ENCODE measurements around the gene FERMT2. TPM values are rescaled to one million over a fixed set of nuclear protein-coding genes. Genes with fewer than 3 reads are reported as not detected.

The FERMT2 gene
- total RNA-seq, 2 donors from 2014 or later, result 1.3 to 5.0 TPM

- no peak overlapping the region for H3K4me3 Mint-ChIP-seq
- no peaks in the 10 kb centered on the region for H3K27me3 Mint-ChIP-seq
- no peaks in the 10 kb centered on the region for H3K4me1 Mint-ChIP-seq
- no peaks in the 10 kb centered on the region for H3K9me3 Mint-ChIP-seq
- no peaks in the 10 kb centered on the region for H3K36me3 Mint-ChIP-seq (ENCODE audit: low read depth)
- peak; percentile 94 for ATAC-seq (replicated peaks)
- H3K27ac Mint-ChIP-seq, result no peak overlapping the region
These were observed 125.8 kb downstream of the FERMT2 start for GRCh38 chr14:52825085-52825484.

GRCh38 chr14:52824462-52824861 lies 126.4 kb downstream of the FERMT2 start:
- no peak overlapping the region for H3K4me3 Mint-ChIP-seq
- H3K27ac Mint-ChIP-seq, result no peak overlapping the region
- peak; percentile 38 for ATAC-seq (replicated peaks)
- H3K36me3 Mint-ChIP-seq (ENCODE audit: low read depth), result no peaks in the 10 kb centered on the region
- H3K9me3 Mint-ChIP-seq, result no peaks in the 10 kb centered on the region
- H3K27me3 Mint-ChIP-seq, result no peaks in the 10 kb centered on the region
- no peaks in the 10 kb centered on the region for H3K4me1 Mint-ChIP-seq

- ATAC-seq (replicated peaks), result no peak
These were observed 129.0 kb downstream of the FERMT2 start for GRCh38 chr14:52821805-52822250.

GRCh38 chr14:52808101-52808500 lies 142.7 kb downstream of the FERMT2 start:
- Mint-ChIP-seq H3K4me1 (no peaks in the 10 kb centered on the region), H3K9me3 (no peaks in the 10 kb centered on the region), H3K4me3 (no peak overlapping the region), H3K27me3 (no peaks in the 10 kb centered on the region), H3K27ac (no peak overlapping the region), H3K36me3 (ENCODE audit: low read depth) (no peaks in the 10 kb centered on the region)
- ATAC-seq (replicated peaks), result no peak

More at GRCh38 chr14:52821805-52822250, 129.0 kb downstream of the FERMT2 start:
- Mint-ChIP-seq H3K27ac (no peak overlapping the region), H3K27me3 (no peaks in the 10 kb centered on the region), H3K4me1 (no peaks in the 10 kb centered on the region), H3K9me3 (no peaks in the 10 kb centered on the region), H3K36me3 (ENCODE audit: low read depth) (no peaks in the 10 kb centered on the region), H3K4me3 (no peak overlapping the region)

Other genes starting within 250 kb of the FERMT2 start
- gene PSMC6, start 243.8 kb downstream of the FERMT2 start, total RNA-seq, result 100 to 1,000 TPM in 1 of 2 donors, 10 to 100 TPM in 1; 90.0 to 122 TPM
- gene STYX, start 220.9 kb downstream of the FERMT2 start, total RNA-seq, result 10 to 100 TPM; 13.4 to 14.0 TPM
- gene GNPNAT1, start 159.4 kb downstream of the FERMT2 start, total RNA-seq, result 10 to 100 TPM; 18.7 to 38.7 TPM
- 100 to 1,000 TPM in 1 of 2 donors, 10 to 100 TPM in 1; 46.7 to 146 TPM for gene DDHD1, start 202.3 kb upstream of the FERMT2 start, total RNA-seq

Measured in activated T-helper 17 cell treated with anti-CD3 and anti-CD28 coated beads, Interleukin-2, amount 50 U/mL, for 72 hours (primary cell).